Activated T-cell treated with anti-CD3 and anti-CD28 coated beads, Interleukin-2, amount 50 U/mL, for 48 hours (primary cell): ENCODE measurements around the gene TRPV6.

Experiments used
- DNase-seq, 2 experiments: peaks; one replicate each; pipeline ENCODE4 v3.0.0-alpha.2; 2020

The TRPV6 gene

DNA sequence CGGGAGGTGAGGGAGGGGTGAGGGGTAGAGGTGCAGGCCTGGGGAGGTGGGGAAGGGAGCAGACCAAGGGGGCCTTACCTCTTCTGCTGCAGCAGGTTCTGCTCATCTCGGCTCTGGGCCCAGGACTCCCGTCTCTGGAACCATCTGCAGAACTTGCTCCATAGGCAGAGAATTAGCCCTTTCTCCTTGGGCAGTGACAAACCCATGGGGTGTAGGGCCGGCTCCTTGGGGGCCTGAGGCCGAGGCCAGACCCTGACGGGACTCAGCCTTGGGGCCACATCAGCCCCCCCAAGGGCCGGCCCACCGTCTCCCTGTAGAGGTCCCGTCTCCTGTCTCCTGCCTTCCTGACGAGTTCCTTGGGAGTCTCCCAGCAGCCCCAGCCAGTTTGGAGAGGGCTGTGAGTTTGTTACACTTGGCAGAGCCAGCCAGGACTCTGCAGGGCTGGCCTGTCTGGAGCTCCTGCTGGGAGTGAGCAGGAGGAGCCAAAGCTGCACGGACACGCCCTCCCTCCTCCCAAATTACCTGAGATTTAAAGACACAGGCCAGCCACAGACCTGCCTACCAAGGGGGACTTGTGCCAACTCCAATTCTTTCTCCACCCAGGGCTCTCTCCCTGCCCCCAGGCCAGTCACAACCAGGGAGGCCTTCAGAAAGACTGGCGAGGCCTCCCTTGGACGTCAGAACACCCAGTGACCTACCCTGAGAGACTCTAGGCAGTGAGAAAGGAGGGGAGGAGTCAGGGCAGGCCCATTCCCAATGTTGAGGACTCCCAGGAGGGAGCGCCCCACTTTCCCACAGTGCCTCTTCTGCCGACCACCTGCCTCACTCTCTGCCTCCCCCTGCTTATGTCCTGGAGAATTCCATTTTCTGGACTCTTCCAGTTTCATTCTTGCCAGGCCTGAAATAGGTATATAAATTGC is at the start of gene TRPV6:
TSS of gene TRPV6 (minus strand) at position 435 of the 920 bp plus-strand sequence.
- no peak for DNase-seq

DNA sequence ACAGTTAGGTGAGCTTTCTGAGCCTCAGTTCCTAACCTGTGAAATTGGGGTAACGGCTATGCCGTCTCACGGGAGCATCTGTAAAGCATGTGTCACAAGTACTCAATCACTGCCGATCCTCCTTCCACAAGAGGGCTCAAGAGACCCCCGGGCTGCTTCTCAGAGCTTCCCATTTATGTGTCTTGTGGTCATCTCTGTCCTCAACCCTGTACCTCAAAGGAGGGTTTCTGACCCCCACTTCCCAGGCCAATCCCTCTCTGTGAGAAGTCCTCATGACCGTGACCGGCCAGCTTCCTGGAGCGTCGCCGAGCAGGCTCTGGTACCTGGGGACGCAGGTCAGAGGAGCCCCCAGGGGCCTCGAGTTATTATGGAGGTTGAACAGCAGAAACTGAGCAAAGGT is 48.5 kb upstream of the TRPV6 start:
- DNase-seq = no peak

DNA sequence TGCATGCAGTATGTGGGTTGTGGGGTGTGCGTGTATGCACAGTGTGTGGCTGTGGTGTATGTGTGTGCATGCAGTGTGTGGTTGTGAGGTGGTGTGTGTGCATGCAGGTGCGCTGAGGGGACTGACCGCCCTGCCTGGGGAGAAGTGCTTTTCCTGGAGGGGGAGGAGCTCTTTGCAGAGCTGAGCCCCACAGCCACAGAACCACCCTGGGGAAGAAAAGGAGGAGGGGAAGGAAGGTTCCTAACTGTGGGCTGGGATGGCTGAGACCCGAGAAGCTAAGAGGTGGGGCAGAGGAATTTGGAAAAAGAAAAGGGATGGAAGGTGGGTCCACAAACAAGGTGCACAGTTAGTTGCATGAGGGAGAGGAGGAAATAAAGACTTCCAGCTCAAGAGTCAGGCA is 48.1 kb upstream of the TRPV6 start, which contains the start of gene TRPV5:
TSS of gene TRPV5 (minus strand) at position 123 of the 400 bp plus-strand sequence. CDS start 287 bp downstream, outside the sequence.
- no peak for DNase-seq

- no peak for DNase-seq
These were observed 47.5 kb upstream of the TRPV6 start for GRCh38 chr7:142933092-142933475.

DNA sequence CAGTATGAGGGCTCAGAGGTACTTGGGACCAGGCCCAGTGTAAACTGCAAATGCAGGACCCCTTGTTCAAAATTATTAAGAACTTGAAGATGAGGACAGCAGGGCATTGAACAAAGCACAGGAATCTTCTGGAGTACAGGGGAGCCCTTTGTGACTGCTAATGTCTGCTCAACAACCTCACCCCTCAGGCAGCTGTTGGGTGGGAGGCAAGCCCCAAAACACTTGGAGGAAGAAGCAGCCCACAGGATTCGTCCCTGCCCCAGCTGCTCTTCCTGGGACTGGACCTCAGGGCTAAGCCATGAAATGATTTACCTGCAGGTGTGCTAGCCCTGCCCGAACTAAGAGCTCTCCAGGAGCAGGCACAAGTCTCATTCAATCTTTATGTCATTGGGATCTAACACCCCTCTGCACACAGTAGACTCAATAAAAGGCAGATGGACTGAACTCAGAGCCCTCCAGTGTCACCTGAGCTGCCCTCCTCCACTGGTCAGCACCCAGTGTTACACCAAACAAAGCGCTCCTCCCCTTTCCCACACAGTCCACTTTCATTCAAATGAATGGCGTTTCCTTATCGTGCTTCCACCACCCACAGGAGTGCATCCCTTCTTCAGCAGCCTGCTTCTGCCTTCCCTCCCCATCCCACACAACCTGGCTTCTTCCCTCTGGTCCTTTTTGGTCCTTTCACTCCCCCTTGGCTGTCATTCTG is 47.0 kb upstream of the TRPV6 start:
- DNase-seq = no peak

- DNase-seq = no peak
These were observed 44.7 kb upstream of the TRPV6 start for GRCh38 chr7:142930126-142930730.

GRCh38 chr7:142927949-142928348 is 42.4 kb upstream of the TRPV6 start:
- no peak for DNase-seq

DNA sequence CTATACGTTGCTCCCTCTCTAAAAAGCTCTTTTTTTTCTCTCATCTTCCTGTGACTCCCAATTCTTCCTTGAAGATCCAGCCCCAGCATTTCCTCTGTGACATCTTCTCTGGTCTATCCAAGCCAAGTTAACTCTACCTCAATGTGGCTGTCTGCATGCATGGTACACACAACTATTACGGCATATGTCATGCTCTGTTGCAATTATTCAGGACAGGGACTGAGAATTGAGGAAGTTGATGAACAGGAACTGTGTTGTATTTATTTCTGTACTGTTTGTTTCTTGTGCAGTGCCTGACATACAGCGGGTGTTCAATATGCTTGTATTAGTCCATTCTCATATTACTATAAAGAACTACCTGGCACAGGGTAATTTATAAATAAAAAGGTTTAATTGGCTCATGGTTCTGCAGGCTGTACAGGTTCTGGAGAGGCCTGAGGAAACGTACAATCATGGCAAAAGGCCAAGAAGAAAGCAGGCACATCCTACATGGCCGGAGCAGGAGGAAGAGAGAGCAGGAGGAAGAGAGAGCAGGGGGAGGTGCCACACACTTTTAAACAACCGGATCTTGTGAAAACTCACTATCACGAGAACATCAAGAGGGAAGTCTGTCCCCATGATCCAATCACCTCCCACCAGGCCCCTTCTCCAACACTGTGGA is 41.7 kb upstream of the TRPV6 start:
- DNase-seq = no peak

DNA sequence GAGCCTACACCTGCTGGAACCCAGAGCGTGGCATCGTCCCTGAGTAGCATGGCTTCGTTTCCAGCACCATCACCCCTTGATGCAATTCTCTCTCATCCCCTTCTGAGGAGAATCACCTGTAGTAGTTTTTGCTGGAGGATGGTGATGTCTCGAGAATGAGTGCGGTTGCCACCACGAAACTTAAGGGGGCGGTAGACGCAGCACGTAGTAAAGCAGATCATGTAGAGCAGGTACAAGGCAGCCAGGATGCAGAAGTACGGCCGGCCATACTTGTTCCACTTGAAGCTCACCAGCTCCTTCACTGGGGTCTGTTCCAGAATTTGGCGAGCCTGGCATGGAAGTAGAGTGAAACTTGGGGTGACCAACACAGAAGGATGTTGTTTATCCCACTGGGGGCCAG is 39.9 kb upstream of the TRPV6 start:
- peak in 1 of 2 experiments; percentile 22 for DNase-seq

GRCh38 chr7:142923391-142923790 is 37.8 kb upstream of the TRPV6 start:
- DNase-seq = no peak

GRCh38 chr7:142919656-142920055 is 34.1 kb upstream of the TRPV6 start:
- DNase-seq = no peak

DNA sequence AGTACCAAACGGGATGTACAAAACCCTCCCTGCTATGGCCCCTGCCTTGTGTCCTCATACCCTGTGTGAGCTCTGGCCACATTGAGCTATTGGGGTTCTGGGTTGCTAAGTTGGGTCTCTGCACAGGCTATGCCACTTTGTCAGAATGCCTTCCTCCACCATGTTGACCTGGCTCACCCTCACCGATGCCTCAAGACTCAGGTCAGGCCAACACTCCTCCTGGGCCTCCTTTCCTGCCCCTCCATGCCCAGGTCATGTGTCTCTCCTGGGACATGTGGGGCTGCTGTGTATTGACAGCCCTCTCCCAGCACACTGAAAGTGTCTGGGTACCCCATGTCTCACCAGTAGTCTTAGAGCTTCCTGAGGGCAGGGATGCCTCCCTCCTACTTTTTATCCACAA is 33.4 kb upstream of the TRPV6 start:
- DNase-seq = no peak

GRCh38 chr7:142917447-142917846 is 31.9 kb upstream of the TRPV6 start:
- DNase-seq = no peak

GRCh38 chr7:142916508-142916907 is 31.0 kb upstream of the TRPV6 start:
- no peak for DNase-seq

DNA sequence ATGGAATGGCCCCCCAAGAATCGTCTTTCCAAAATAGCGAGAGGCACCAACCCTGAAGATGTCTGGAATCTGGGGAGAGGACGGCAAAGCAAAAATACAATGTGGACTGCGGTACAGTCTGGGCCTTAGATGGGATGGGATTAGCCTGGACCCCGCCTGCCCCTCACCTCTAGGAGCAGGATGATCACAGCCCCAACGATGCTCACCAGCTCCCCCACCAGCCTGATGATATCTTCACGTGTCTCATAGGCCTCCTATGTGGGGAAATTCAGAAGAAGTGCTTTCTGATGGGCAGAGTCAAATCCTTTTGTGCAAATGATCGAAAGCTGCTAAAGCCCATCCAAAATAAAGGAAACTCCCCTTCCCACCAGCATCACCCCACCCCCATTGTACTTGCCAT is 29.8 kb upstream of the TRPV6 start:
- DNase-seq = no peak

GRCh38 chr7:142914121-142914520 is 28.6 kb upstream of the TRPV6 start:
- no peak for DNase-seq

DNA sequence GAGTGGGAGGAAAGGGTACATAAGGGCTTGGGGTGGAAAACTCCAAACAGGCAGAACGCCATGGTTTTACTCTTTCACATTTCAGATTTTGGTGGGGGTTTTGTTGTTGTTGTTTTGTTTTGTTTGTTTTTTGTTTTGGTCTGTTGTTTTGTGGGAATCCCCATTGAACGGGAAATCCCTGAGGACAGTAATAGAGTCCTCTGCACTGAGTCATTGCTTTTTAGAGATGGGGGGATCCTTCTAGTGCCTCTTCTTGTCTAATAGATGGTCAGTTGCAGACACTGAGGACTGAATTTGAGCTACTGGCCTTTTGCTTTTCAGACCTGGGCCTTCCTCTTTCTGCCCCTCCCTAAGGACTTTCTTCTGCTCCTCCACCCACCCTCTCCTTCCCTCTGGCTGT is 28.0 kb upstream of the TRPV6 start:
- no peak for DNase-seq

GRCh38 chr7:142913051-142913450 is 27.5 kb upstream of the TRPV6 start:
- no peak for DNase-seq

GRCh38 chr7:142910481-142910880 is 24.9 kb upstream of the TRPV6 start:
- DNase-seq = no peak

- DNase-seq = no peak
These were observed 24.5 kb upstream of the TRPV6 start for GRCh38 chr7:142910031-142910433.

DNA sequence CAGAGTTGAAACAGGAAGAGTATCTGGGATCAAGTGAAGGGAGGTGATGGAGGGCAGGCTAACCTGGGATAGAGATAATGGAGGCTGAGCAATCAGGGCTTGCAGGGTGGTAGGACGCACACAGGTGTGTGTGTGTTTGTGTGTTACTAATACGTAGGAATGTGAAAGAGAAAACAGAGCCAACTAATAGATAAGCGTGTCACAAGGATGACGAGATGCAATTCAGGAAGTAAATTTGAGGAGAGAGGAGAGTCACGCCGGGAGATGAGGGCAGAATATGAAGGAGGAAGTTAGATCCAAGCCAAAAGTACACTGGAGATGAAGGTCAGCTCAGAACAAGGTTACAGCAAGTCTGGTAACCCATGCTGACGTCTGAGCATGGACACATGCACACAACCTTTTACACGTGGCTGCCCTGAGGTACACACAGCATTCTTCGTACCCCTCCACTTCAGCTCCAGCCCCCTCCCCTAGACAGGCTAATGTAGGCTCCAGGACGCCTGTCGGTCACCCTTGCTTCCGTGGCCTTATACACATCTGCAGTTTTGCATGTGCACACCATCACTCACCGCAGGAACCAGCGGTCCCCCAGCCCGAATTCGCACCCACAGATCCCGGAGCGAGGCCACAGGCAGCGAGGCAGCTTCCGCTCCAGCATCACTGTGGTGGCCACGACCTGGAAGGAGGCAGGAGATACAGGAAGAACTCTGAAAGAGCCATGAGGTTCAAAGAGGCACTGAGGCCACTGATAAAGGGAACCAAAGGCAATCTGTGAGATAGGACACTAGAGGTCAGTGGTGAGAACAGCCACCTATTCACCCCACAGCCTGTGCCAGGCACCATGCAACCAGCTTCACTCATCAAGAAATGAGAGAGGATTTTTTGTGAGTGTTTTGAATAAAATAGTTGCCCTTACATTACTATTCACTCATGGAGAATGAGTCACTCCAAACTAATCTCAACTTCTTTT is 23.7 kb upstream of the TRPV6 start:
- no peak for DNase-seq

- no peak for DNase-seq
These were observed 22.7 kb upstream of the TRPV6 start for GRCh38 chr7:142908290-142908689.
